Panc1 (cell line): ENCODE data around the gene EMILIN3. TPM values are rescaled to one million over a fixed set of nuclear protein-coding genes. Genes with fewer than 3 reads are reported as not detected.

Experiments
- ATAC-seq: fragments of 200-7000 bp; cut with Tn5 transposase; 2 replicates; pipeline ENCODE4 v1.9.1; 2020; ENCODE audit warnings: mild to moderate bottlenecking, moderate library complexity
- BruUV-seq: library from RNA; stranded (reverse); fragments of 400-500 nt; replicated peaks from 2 replicates; lab custom pipeline; 2021; lab: Mats Ljungman, UMichigan
- CTCF ChIA-PET: fragments of 300-600 bp; sonication (Branson Sonifier 250); formaldehyde crosslinking; loops from one replicate; lab custom pipeline; 2022; ENCODE audit warnings: antibody characterized with exemption; lab: Charles Lee
- POLR2A ChIA-PET: fragments of 300-600 bp; sonication (Branson Sonifier 250); formaldehyde crosslinking; loops from one replicate; lab custom pipeline; 2022; ENCODE audit warnings: antibody characterized with exemption; lab: Charles Lee
- DNase-seq: peaks from one replicate; pipeline ENCODE4 v3.0.0-alpha.2; 2010; ENCODE audit warnings: low read depth, low spot score
- H3K27ac ChIP-seq: 2 replicates; pipeline ENCODE4 v1.5.1; 2011; ENCODE audit warnings: mild to moderate bottlenecking, low read length, inconsistent platforms
- H3K27me3 ChIP-seq: fragments of 200-500 bp; sonication (Bioruptor generic); 2 replicates; pipeline ENCODE4 v1.6.0; 2014; ENCODE audit warnings: low read length, inconsistent platforms; ENCODE audit not compliant: control insufficient read depth, insufficient read depth
- H3K36me3 ChIP-seq: fragments of 200-500 bp; sonication (Bioruptor generic); 2 replicates; pipeline ENCODE4 v1.5.1; 2014; ENCODE audit warnings: inconsistent platforms, mild to moderate bottlenecking, low read length, moderate library complexity; ENCODE audit not compliant: control insufficient read depth, insufficient read depth
- H3K4me1 ChIP-seq: 2 replicates; pipeline ENCODE4 v1.5.1; 2011; ENCODE audit warnings: inconsistent platforms, mild to moderate bottlenecking, low read length, moderate library complexity; ENCODE audit not compliant: control insufficient read depth, insufficient read depth
- H3K4me3 ChIP-seq, 2 experiments: 2 replicates each; pipeline ENCODE4 v1.5.1; 2011 to 2012; ENCODE audit warnings: low read depth in 2 of 2, low read length in 2 of 2, mild to moderate bottlenecking in 2 of 2, inconsistent platforms in 1 of 2, moderate library complexity in 1 of 2
- H3K9me3 ChIP-seq: fragments of 200-500 bp; sonication (Bioruptor generic); 2 replicates; pipeline ENCODE4 v1.5.1; 2014; ENCODE audit warnings: low read depth, mild to moderate bottlenecking, inconsistent platforms, low read length, moderate library complexity; ENCODE audit not compliant: control insufficient read depth, insufficient read depth
- CTCF ChIP-seq: fragments of 450-650 bp; IDR thresholded peaks from 2 replicates; pipeline ENCODE4 v1.5.1; 2017; ENCODE audit warnings: mild to moderate bottlenecking
- POLR2AphosphoS5 ChIP-seq: IDR thresholded peaks from 2 replicates; pipeline ENCODE4 v1.6.1; 2012; ENCODE audit warnings: mild to moderate bottlenecking, low read depth, low read length, moderate library complexity
- SIN3A ChIP-seq: IDR thresholded peaks from 2 replicates; pipeline ENCODE4 v1.6.1; 2012; ENCODE audit warnings: low read depth, mild to moderate bottlenecking, low read length, moderate library complexity, borderline replicate concordance; ENCODE audit not compliant: insufficient read depth
- TCF7L2 ChIP-seq: IDR thresholded peaks from 2 replicates; pipeline ENCODE4 v1.6.1; 2011; ENCODE audit warnings: mild to moderate bottlenecking, low read depth, low read length, inconsistent platforms
- in situ Hi-C: cut with HindIII; loops from 2 replicates; pipeline ENCODE4 v1.10.0; 2016; ENCODE audit warnings: low sequenced_read_pairs, low pct_unique_long_range_greater_than_20kb
- intact Hi-C: fragments of 100-400 bp; cut with micrococcal nuclease; formaldehyde crosslinking; loops from one replicate; pipeline ENCODE4 v1.10.0; 2022; ENCODE audit not compliant: unreplicated experiment
- total RNA-seq: library from RNA; stranded (reverse); gene quantifications from one replicate; pipeline ENCODE4 v1.2.1, GENCODE V29; 2021; ENCODE audit not compliant: unreplicated experiment
- TF ChIP-seq, protein P1 (sequence below), 2 experiments: IDR thresholded peaks; 2 replicates each; pipeline ENCODE4 v1.6.1; 2011 to 2012; ENCODE audit warnings: low read depth in 2 of 2, control low read depth in 1 of 2, low read length in 1 of 2, mild to moderate bottlenecking in 1 of 2, moderate library complexity in 1 of 2; ENCODE audit not compliant: insufficient read depth in 1 of 2

The EMILIN3 gene
- total RNA-seq, 1 experiment from 2014 or later: 0.54 TPM

DNA sequence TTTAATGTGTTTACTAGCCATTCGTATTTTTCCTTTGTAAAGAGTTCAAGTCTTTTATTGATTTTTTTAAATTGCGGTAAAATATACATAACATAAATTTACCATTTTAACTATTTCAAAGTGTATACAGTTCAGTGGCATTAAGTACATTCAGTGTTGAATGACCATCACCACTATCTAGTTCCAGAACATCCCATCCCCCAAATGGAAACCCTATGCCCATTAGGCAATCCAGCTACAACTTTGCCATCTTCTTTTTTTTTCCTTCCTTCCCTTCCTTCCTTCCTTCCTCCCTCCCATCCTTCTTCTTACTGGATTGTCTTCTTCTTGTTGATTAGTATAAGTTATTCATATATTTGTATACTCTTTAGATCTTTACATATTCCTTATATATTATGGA, 17.4 kb downstream of the EMILIN3 start:
- no peaks in the 10 kb centered on the region for H3K4me1 ChIP-seq
- POLR2A ChIA-PET: no interaction called here
- intact Hi-C loops: no loop called here
- TF ChIP-seq, protein P1, sequence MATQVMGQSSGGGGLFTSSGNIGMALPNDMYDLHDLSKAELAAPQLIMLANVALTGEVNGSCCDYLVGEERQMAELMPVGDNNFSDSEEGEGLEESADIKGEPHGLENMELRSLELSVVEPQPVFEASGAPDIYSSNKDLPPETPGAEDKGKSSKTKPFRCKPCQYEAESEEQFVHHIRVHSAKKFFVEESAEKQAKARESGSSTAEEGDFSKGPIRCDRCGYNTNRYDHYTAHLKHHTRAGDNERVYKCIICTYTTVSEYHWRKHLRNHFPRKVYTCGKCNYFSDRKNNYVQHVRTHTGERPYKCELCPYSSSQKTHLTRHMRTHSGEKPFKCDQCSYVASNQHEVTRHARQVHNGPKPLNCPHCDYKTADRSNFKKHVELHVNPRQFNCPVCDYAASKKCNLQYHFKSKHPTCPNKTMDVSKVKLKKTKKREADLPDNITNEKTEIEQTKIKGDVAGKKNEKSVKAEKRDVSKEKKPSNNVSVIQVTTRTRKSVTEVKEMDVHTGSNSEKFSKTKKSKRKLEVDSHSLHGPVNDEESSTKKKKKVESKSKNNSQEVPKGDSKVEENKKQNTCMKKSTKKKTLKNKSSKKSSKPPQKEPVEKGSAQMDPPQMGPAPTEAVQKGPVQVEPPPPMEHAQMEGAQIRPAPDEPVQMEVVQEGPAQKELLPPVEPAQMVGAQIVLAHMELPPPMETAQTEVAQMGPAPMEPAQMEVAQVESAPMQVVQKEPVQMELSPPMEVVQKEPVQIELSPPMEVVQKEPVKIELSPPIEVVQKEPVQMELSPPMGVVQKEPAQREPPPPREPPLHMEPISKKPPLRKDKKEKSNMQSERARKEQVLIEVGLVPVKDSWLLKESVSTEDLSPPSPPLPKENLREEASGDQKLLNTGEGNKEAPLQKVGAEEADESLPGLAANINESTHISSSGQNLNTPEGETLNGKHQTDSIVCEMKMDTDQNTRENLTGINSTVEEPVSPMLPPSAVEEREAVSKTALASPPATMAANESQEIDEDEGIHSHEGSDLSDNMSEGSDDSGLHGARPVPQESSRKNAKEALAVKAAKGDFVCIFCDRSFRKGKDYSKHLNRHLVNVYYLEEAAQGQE (IDR thresholded peaks at IDR 0.05; ENCODE audit: insufficient read depth in 1 of 2, low read depth in 2 of 2, low read length in 1 of 2): no peak
- TF ChIP-seq SIN3A (no peak), CTCF (no peak), TCF7L2 (no peak), POLR2AphosphoS5 (no peak)
- no peaks in the 10 kb centered on the region for H3K36me3 ChIP-seq
- no TSS peak for BruUV-seq
- ATAC-seq (no peak), DNase-seq (no peak)
- CTCF ChIA-PET: no interaction called here
- in situ Hi-C loops: no loop called here
- H3K27me3 ChIP-seq: no peaks in the 10 kb centered on the region
- no peak overlapping the region for H3K27ac ChIP-seq
- H3K9me3 ChIP-seq: no peaks in the 10 kb centered on the region
- H3K4me3 ChIP-seq: no peak overlapping the region

GRCh38 chr20:41348430-41349172, 18.0 kb downstream of the EMILIN3 start:
- in situ Hi-C loops (no loop called here), intact Hi-C loops (no loop called here)
- no peak overlapping the region for H3K4me3 ChIP-seq
- DNase-seq (no peak), ATAC-seq (no peak)
- TF ChIP-seq SIN3A: no peak
- no peak for TF ChIP-seq TCF7L2
- TF ChIP-seq POLR2AphosphoS5: no peak
- TF ChIP-seq, protein P1 (IDR thresholded peaks at IDR 0.05; ENCODE audit: insufficient read depth in 1 of 2, low read depth in 2 of 2, low read length in 1 of 2): no peak
- TF ChIP-seq CTCF: no peak
- no peaks in the 10 kb centered on the region for H3K27me3 ChIP-seq
- H3K36me3 ChIP-seq: no peaks in the 10 kb centered on the region
- POLR2A ChIA-PET: no interaction called here
- H3K27ac ChIP-seq: no peak overlapping the region
- no peaks in the 10 kb centered on the region for H3K4me1 ChIP-seq
- CTCF ChIA-PET: no interaction called here
- no TSS peak for BruUV-seq
- H3K9me3 ChIP-seq: no peaks in the 10 kb centered on the region
